ENCODE measurements around the gene DNM3.

DNM3 gene

DNA sequence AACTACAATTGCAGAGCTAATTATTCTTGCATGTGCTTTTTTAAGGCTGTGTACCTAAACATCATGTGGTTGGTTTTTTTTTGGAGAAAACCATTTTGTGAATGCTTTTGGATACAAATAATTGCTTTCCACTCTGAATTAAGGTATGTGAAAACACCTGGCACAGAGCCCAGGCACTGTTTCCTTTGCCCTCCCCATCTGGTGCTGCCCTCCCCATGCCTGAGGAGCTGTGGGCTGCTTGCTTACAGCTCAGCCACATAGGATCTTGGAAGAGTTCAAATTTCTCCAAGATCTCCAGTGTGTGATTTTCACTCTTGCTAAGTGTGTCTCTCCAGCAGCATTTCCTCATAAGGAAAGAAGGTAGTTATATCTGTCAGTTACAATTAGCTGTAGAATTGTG lies 27.8 kb downstream of the DNM3 start:
- no peak for DNase-seq (ENCODE audit: low read depth in 2 of 2)

DNA sequence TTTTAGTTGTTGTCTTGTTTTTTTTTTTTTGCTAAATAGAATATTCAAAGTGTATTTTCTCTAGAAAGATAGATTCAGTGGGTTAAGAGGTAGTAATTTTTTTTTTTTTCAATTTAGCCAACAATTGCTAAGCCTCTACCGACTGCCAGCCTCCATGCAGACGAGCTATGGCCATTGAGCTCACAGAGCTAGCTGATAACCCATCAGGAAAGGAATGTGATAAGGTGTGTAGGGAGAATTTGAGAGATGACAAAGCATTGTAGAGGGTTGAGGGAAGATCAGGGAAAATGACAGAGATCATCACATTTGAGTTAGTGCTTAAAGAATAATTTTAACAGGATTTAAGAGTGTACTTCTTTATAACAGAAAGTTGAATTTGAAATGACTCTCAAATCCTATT lies 30.6 kb downstream of the DNM3 start:
- no peak for DNase-seq (ENCODE audit: low read depth in 2 of 2)

GRCh38 chr1:171872430-171872829 lies 31.1 kb downstream of the DNM3 start:
- no peak for DNase-seq (ENCODE audit: low read depth in 2 of 2)

DNA sequence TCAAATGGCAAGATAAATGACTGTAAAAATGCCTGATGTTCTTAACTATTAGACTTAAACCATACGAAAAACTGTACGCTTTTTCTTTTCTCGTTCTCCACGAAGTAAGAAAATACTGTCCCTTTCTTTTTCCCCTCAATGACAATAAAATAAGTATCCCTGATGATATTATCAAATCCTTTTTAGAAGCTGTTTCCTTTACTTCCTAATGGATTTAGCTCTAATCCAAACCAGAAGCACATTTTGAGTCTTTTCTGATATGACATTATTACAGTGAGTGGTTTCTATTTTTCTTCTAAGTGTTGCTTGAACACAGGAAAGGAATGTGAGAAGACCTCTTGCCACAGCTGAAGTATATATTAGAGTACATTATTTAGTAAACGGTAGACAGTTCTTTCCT lies 32.4 kb downstream of the DNM3 start:
- DNase-seq (ENCODE audit: low read depth in 2 of 2), result no peak

DNA sequence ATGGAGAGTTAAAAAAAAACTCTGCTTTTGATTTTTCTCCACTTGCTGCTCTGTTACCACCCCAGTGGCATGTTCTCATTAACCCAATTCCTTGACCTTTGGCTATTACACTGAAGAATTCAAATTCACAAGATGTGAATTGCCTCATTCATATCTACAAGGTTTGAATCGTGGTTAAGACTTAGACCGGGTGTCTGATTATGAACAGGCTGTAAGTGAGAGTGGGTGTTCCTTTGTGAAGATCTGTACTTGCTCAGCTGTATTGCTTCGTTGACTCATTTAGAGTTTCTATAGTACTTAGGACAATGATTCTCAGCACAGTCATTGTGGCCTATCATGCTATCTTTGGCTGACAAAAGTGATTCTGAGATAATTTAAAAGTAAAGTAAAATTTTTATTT lies 36.4 kb downstream of the DNM3 start:
- DNase-seq (ENCODE audit: low read depth in 2 of 2), result no peak

DNA sequence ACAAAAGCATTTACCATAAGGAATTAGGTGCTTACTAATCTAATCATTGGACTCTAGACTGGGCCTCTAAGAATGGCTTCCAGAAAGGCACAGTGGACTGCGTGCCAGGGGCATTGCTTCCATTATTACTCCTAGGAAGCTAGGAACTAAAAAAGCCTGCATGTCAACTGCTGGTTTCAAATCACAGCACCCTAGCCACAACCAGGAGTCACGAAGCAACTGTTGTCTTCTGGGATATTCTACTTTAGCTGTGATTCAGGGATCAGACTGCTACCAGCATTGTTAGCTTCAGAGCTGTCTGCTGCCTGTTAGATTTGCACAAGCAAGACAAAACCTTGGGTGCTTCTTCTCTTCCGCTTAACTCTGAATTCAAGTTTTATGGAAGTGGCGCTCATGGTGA lies 38.3 kb downstream of the DNM3 start:
- no peak for DNase-seq (ENCODE audit: low read depth in 2 of 2)

GRCh38 chr1:171881442-171881841 lies 40.1 kb downstream of the DNM3 start:
- DNase-seq (ENCODE audit: low read depth in 2 of 2), result no peak

- peak; percentile 15 to 23 for DNase-seq (ENCODE audit: low read depth in 2 of 2)
Observed at GRCh38 chr1:171883849-171884248, 42.6 kb downstream of the DNM3 start.

- DNase-seq (ENCODE audit: low read depth in 2 of 2), result no peak
Observed at GRCh38 chr1:171884475-171884874, 43.2 kb downstream of the DNM3 start.

DNA sequence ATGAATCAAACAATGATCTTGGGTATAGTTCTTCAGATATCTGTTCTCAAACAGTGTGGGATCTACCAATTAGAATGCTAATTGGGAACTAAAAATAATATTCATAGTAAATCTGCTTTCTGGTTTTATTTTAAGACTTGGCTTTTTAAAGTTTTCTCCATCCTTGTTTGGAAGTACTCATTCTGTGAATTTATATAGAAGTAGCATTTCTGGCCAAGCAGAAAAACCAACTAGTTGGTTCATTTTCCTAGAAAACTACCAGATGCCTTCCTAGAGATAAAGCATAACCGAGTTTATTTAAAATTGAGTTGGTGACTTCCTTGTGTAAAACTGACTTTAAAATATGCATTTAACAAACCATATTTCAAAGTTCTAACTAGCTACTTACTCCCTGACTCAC lies 48.8 kb downstream of the DNM3 start:
- DNase-seq (ENCODE audit: low read depth in 2 of 2), result no peak

- DNase-seq (ENCODE audit: low read depth in 2 of 2), result no peak
Observed at GRCh38 chr1:171896936-171897703, 55.8 kb downstream of the DNM3 start.

GRCh38 chr1:171898941-171899340 lies 57.6 kb downstream of the DNM3 start:
- DNase-seq (ENCODE audit: low read depth in 2 of 2), result no peak

DNA sequence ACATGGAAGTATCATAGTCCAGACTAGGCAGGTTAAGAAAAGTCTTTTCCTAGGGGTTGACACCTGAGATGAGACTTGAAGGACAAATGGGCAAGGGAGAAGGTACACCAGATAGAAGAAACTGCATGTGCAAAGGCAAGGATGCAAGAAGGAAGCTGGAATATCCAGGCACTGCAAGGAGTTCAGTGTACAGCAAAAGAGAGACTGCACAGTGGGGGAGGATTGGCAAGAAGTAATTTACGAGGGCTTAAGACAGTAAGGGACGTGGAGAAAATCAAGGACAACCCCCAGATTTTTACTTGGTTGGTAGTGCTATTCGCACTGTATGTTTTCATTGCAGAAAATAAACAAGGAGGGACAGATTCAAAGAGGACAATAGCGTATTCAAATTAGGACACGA lies 58.5 kb downstream of the DNM3 start:
- no peak for DNase-seq (ENCODE audit: low read depth in 2 of 2)

DNA sequence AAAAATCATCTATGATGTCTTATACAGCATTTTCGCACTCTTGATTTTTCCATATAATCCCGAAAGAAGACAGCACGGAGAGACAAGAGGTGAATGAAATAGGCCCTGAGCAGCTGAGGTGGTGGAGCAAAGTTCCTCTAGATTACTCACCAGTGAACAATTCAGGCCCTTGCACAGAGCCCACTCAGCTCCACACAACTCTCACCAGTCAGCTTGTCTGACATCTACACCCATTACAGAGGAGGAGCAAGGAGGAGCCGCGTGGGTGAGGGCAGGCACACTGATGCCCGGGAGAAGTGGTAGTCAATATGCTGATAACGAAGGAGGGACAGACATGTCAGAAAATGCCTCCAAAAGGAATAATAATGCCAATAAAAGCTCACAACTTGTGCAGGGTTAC lies 59.9 kb downstream of the DNM3 start:
- no peak for DNase-seq (ENCODE audit: low read depth in 2 of 2)

DNA sequence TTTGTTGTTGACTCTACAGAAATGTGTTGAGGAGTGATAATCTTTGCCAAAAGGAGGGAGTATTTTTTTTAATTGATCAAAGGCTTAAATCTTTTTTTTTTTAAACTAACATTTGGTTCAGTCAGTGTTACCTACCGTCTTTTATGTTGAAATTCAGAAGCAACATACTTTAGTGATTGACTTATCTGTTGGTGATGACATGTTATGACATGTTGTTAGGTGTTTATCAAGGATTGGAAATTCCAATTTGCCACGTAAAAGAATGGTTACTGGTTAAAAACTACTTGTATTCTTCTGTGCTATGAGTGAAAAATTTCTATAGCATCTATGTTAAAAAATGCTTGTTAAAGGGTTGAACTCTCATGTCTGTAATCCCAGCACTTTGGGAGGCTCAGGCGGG lies 61.2 kb downstream of the DNM3 start:
- no peak for DNase-seq (ENCODE audit: low read depth in 2 of 2)

DNA sequence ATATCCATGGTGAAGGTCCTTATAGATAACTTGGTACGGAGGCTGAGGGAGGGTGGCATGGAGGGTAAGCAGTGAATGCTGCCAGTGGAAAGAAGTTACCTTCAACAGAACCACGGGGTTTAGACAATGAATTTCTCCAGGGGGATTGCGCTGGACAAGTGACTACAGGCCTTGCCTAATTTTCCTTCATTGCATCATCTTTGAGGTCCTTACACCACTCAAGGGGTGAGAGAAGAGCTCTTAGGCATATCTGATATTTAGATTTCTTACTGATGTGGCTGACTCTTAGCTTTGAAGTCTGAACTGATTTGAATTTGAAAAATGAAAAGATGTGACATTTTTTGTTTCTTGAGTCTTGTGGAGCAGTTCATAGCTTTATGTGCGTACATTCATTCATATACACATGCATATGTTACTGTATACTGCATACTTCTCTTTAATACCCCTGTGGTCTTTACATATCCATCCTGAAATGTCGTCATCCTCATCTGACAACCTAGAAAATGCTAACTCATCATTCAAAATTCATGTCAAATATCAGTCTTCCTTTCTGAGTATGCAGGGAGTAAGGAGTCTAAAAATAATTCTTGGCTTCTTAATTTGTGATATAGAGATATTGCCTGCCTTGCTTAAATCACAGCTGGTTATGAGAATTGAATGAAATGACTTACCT lies 63.6 kb downstream of the DNM3 start:
- DNase-seq (ENCODE audit: low read depth in 2 of 2), result no peak

DNA sequence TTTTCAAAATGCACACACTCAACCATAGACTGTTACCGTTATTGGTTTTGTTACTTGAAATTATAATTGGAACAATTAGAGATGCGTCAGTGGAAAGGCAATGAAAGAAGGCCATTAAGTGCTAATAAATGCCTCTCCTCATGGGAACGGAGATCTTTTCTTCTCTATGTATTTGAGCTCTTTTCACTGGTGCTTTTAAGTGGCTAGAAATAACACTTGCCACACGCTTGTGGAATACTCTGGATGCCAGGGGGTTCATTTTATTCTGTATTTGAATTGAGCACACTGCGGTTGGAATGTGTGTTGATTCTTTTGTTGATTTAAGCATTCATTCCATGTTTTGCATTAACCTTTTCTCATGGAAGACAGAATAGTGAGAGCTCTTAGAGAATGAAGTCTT lies 68.4 kb downstream of the DNM3 start:
- DNase-seq (ENCODE audit: low read depth in 2 of 2), result no peak

DNA sequence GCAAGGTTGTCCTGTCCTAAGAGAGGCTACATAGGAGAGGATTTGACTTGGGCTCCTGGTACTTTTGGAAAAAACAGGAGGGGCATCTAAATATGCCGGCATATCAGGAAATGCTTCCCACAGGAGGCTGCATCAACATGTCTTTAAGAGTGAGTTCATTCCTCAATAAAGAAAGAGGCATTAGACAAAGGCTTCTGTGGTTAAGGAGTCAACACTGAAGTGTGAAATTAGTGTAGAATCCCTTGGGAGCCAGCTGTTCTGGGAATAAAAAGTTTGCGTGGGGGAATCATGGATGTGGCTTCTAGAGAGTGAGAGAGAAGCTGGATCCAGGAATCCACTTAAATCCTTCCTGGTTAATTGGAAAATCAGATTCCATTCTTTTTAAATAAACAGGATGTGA lies 69.5 kb downstream of the DNM3 start:
- DNase-seq (ENCODE audit: low read depth in 2 of 2), result no peak

DNA sequence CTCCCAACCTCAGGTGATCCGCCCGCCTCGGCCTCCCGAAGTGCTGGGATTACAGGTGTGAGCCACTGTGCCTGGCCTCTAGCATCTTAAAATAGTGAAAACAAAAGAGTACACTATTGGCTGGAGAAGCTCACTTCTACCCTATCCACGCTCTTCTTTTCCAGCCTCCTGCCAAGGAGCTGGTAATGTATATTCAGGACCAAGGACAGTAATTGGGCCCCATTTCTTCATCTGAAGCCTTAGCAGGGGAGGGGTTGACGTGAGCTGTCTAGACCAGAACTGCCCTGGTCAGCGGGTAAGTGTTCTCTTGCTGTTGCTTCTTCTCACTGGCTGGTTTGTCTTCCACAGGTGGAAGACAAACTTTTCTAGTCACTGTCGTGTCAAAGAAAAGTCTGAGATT lies 70.2 kb downstream of the DNM3 start:
- DNase-seq (ENCODE audit: low read depth in 2 of 2), result no peak

DNA sequence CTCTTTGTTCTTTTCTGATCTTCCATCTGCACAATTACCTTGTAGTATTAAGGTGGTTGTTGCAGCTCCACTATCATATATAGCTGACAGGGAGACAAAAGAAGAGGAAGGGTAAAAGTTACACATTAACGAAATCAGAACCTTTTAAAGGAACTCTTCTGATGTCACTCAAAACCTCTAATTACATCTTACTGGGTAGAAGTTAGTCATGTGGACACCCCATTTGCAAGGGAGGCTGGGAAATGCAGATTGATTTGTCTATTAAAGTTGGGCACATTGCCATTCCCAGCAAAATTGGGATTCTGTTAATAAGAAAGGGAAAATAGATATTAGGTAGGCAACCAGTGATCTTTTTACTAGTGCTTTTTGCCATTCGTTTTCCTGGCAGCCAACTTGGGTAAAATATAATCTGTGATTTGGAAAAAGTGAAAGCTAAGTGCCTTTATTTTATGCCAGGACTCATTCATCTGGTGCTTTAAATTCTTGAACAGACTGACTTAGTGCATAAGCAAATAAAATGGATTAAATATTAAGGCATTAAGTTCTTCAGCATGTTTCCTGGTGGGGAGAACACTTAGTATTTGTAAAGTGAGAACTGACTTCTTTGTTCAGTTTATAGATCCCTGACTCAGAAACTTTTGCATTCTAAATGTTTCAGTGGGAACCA lies 71.3 kb downstream of the DNM3 start:
- no peak for DNase-seq (ENCODE audit: low read depth in 2 of 2)

DNA sequence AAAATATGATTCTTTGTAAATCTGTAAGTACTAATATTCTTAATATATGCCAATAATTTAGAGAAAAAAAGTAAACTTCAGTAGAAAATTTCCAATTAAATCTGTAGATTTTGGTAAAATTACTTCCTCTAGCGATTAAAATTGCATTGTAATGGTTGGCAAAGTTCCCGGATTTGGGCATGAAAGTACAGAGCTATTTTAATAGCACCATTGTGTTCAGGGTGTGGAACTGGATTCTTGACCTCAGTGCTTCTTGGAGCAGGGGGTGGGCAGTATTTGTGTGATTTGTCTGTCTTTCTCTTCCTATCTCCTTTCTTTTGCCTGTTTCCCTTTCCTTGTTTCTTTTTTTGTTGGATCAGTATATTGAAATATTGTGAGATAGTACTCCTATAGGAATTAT lies 72.1 kb downstream of the DNM3 start:
- DNase-seq (ENCODE audit: low read depth in 2 of 2), result no peak

DNA sequence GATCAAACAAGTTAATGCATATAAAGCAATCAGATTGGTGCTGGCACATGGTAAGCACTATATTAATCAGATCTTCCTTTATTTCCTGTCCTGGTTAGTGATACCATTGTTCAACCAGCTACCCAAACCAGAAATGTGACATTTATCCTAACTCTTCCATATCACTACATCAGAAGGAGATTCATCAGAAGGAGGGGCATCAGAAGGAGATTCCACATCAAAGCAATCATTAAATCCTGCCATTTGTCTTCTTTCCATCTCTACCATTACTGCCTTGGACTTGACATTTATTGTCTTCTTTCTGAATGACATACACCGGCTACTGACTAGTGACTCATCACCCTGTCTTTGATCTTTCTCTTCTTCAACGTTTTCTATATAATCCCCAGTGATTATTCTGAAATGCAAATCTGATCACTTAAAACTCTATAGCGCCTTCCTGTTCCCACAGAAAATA lies 75.0 kb downstream of the DNM3 start:
- DNase-seq (ENCODE audit: low read depth in 2 of 2), result no peak

DNA sequence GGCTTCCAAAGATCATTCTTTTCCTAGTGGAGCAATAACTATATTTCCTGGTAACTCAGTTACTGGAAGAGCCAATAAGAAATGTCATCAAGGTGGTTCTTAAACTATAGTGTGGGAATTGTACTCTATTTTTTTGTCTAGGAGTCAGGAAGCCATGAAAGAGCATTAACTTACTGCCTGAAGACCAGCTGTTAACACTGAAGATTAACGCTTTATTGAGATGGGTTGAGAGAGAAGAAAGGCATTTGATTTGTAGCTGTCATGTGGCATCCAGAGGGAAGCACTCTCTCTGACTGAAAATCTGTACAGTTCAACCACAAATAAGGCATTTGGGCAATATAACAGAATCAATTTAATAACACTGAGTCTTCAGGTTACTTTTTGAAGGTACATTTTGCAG lies 76.0 kb downstream of the DNM3 start:
- no peak for DNase-seq (ENCODE audit: low read depth in 2 of 2)
